HCT116 (cell line): ENCODE results near the gene CDH24.

Experiments used
- CTCF ChIP-seq, 3 experiments: fragments of 200-600 bp in 1 of 3; sonication (generic) in 1 of 3; IDR thresholded peaks in 2 of 3; conservative IDR thresholded peaks in 1 of 3; 2 replicates each; pipeline ENCODE4 v1.5.1; 2012 to 2017; ENCODE audit warnings: low read depth in 2 of 3, low read length in 2 of 3, antibody characterized with exemption in 1 of 3, borderline replicate concordance in 1 of 3, control low read depth in 1 of 3, mild to moderate bottlenecking in 1 of 3, mixed read lengths in 1 of 3, mixed run types in 1 of 3, moderate library complexity in 1 of 3; ENCODE audit not compliant: insufficient read depth in 1 of 3
- TCF7L2 ChIP-seq: IDR thresholded peaks from 2 replicates; pipeline ENCODE4 v1.7.0; 2011; ENCODE audit warnings: borderline replicate concordance, inconsistent platforms; ENCODE audit not compliant: insufficient read depth, insufficient read length; ENCODE audit errors: extremely low read depth

DNA sequence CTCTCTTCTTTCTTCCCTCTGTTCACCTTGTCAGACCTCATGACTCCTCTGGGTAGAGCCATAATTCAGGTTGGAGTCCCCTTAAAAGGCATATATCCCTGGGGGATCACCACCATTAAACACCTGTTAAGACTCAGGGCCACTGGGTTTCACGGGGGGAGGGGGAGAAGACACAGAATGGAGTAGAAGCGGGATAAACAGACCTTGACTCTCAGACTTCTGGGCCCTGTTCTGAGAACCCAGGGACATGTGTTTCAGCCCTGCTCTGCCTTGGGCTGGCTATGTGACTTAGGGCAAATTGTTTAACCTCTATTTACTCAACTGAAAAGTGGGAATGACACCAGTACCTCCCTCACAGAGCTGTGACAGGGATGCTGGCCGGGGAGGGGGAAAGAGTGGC, 4.6 kb downstream of the CDH24 start:
- no peak for TF ChIP-seq TCF7L2
- no peak for TF ChIP-seq CTCF (IDR thresholded peaks at IDR 0.05 in 2 of 3, conservative IDR thresholded peaks at IDR 0.05 in 1 of 3; ENCODE audit: borderline replicate concordance in 1 of 3, insufficient read depth in 1 of 3, low read depth in 2 of 3, low read length in 2 of 3)
